Medulla oblongata (tissue), 1 donor: ENCODE measurements around the gene NUBP2.

Source experiments
- DNase-seq: peaks from one replicate; pipeline ENCODE4 v3.0.0-alpha.2; 2015; ENCODE audit errors: extremely low spot score

NUBP2 gene

DNA sequence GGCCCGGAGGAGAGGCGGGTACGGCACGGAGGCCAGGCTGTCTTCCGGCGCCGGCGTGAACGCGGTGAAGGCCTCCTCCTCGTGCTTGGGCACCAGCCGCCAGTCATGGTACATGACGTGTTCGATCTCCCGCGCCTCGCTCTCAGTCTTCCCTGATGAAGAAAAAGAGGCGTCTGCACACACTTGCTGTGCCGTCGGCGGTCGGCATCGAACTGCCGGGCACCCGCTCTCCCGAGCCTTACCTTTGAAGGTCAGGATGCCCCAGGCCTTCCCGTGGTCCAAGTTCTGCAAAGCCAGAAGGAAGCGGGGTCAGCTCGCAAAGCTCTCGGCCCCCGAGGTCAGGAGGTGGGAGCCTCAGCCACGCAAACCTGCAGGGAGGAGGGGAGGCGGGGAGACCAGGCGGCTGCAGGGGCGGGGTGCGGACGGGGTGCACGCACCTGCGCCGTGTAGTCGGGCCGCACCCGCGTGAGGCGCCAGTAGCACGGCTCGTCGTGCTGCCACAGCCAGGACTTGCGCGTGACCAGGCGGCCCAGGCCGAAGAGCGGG lies 10.3 kb upstream of the NUBP2 start, which contains the start of gene EME2:
EME2 (plus strand) TSS at position 449 of the 546 bp plus-strand sequence. CDS start 418 bp downstream, outside the sequence.
- no peak for DNase-seq

- DNase-seq: peak; percentile 76
These were observed 9.7 kb upstream of the NUBP2 start, which contains the start of gene MRPS34 for GRCh38 chr16:1772908-1773702. Gene MRPS34 (minus strand): TSS chr16:1773134. CDS start chr16:1773119, 15 bp downstream.

DNA sequence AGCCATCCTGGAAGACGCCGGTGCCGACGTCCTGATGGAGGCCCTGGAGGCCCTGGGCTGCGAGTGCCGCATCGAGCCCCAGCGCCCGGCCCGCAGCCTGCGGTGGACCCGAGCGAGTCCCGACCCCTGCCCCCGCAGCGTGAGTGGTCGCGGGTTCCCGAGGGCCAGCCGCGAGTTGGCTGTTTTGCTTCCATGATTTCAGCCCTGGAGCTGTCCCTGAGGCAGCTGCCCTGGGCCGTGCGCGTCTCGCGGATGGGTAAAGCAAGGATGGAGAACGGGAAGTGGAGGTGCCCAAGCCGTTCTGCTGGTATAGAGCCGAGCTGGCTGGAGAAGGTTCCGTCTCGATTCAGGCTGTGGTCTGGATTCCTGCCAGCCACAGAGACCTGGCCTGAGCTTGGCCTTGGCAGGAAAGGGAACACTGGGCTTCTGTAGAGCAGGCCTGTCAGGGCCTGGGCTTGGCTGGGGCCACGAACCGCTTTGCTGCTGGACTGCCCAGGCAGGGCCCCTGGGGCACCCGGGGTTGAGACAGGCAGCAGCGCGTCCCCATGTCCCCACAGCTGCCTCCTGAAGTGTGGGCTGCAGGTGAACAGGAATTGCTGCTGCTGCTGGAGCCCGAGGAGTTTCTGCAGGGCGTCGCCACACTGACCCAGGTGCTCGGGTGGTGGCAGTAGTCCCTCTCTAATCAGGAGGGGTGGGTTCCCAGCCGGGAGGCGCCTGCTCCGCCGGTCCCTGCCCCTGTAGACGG lies 8.9 kb upstream of the NUBP2 start:
- peak; percentile 12 for DNase-seq

DNA sequence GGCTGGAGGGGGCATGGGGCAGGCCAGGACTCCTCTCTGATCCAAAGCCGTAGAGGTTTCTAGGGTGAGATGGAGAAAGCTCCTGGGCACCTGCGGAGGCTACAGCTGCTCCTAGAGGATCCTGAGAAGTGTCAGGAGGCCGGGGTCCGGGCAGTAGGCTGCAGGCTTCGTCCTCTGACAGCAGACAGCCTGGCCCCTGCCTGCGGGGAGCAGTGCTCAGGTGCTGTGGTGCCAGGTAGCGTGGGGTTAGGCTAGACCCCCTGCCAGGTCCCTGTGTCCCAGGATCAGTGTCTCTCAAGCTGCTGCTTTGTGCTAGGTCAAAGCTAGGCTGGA lies 8.3 kb upstream of the NUBP2 start:
- no peak for DNase-seq

- DNase-seq: no peak
These were observed 7.5 kb upstream of the NUBP2 start for GRCh38 chr16:1775006-1775845.

DNA sequence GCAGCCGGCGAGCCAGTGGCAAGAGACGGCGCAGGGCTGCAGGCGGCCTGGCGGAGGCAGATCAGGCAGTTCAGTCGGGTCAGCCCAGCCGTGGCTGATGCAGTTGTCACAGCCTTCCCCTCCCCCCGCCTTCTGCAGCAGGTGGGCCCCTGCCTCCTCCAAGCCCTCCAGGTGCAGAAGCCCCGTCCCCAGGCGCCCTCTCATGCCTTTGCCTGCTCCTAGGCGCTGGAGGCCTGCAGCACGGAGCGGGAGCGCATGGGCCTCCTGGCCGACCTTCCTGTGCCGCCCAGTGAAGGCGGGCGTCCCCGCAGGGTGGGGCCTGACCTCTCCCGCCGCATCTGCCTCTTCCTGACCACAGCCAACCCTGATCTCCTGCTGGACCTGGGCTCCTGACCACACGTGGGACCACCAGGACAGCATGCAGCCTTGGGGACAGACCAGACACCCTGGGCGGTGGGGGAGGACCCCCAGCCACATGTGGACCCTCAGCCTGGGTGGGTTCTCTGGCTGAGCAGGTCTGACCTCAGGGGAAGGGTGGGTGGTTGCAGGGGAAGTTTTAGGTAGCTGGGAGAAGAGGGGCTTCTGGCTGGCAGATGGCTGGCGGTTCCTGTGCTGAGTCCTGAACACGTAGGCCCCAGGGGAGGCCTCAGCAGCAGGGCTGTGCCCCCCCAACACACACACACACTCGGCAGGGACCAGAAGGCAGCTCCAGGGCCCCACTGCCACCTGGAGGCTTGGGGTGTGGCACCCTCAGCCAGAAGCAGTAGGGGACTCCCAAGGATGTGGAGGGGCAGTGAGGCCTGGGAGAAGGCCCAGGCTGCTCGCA lies 6.7 kb upstream of the NUBP2 start:
- no peak for DNase-seq

DNA sequence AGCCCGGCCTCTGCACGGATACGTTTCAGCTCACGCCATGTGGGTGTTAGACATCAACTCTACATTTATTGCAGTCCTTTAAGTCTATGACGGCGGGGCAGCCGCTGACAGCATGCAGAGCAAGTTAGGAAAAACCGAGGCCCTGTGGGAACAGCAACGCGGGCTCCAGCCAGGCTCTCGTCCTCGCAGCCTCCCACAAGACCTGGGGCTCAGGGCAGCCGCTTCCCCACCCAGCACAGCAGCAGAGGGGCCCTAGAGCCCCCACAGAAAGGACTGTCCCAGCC lies 6.1 kb upstream of the NUBP2 start:
- DNase-seq: no peak

DNA sequence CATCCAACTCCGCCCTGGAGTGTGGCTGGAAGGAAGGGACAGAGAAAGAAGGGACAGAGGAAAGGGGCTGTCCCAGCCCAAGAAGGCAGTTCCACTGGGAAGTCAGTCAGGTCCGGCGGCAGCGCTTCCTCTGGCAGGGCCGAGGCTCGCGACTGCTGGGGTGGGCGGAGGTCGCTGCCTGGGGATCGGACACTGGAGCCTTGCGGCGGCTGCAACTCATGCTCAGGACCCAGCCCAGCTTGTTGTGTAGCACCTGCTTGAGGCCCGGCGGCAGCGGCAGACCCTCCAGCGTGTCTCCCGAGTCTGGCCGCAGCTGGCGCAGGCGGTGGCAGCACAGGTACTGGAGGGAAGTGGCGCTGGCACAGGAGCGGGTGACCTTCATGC lies 5.8 kb upstream of the NUBP2 start:
- DNase-seq: no peak

DNA sequence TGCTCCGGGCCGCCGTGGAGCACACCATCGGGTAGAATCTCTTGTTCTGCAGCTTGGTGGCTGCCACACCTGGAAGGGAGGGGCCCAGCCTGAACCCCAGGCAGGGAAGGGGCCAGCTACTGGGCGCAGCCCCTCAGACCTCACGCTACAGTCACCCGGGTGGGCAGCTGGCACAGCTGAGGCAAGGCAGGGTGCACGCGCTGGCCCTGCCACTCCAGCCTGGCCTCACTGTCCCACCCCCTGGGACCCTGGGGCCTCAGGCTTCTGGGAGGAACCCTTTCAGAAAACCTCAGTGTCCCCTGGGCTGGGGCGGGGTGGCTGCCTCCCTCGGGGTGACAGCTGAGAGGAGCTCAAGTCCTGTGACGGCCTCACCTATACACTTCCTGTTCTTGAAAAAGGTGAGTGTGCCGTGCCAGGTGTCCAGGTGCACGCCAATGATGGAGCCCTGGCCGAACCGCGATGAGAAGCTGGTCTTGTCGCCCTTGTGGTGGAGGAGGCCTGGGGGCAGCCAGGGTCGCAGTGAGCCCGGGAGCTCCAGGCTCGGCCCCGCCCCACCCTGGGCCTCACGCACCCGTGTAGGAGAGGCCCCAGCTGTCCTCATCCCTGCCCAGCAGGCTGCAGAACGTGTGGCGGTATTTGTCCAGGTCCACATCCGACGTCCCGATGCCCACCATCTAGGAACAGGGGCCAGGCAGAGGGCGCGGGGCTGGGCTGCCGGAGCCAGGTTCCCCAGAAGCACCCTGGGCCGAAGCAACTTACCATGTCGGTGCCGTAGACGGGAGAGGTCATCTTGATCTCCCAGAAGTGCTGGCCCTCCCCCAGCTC lies 5.2 kb upstream of the NUBP2 start:
- DNase-seq: no peak

DNA sequence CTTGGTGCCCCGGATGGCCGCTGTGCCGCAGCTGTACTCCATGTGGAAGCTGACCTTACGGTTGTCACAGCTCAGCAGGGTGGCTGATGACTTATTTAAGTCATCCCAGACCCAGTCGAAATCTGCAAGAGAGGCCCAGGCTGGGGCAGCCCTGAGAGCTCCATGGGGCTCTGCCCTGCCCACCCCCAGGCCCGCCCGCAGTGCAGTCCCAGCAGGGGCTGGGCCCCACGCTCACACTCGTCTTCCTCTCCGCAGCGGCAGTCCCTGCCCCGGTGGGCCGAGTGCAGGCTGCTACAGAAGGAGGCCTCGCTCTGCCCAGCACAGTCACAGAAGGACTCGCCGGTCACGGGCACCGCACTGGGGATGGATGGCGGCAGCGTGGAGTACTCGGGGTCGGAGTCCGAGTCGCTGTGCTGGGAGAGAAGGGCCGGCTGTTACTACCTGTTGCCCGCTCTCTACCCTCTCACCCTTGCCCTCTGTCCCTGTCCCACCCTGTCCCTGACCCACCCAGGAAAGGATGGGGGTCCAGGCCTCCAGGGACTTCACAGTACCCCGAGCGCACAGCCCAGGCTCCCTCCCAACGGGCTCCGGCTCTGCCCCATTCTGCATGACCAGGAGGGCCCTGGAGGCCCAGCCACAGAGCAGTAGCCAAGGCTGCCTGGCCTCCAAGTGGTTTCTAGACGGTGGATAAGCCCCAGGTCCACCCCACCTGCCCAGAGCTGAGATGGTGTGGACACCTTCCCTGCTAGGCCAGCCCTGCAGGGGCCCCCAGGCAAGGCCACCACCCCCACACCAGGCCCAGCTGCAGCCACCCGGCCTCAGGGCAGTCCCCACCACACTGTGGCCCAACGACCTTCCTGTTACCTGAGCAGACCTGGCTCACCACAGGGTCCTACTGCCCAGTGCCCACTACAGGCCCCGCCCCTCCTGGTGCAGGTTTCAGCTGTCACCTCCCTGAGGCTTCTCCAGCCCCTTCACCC lies 4.3 kb upstream of the NUBP2 start:
- no peak for DNase-seq

- DNase-seq: no peak
These were observed 3.5 kb upstream of the NUBP2 start for GRCh38 chr16:1779234-1779701.

- DNase-seq: no peak
These were observed 2.8 kb upstream of the NUBP2 start for GRCh38 chr16:1779741-1780676.

DNA sequence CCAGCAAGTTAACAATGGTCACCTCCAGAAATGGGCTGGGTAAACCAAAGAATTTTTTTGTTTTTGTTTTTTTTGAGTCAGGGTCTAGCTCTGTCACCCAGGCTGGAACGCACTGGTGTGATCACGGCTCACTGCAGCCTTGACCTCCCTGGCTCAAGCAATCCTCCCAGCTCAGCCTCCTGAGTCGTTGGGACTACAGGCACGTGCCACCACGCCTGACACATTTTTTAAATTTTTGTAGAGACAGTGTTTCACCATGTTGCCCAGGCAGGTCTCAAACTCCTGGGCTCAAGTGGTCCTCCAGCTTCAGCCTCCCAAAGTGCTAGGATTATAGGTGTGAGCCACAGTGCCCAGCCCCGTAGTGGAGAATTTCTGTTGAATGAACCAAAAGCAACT lies 2.1 kb upstream of the NUBP2 start:
- DNase-seq: no peak

DNA sequence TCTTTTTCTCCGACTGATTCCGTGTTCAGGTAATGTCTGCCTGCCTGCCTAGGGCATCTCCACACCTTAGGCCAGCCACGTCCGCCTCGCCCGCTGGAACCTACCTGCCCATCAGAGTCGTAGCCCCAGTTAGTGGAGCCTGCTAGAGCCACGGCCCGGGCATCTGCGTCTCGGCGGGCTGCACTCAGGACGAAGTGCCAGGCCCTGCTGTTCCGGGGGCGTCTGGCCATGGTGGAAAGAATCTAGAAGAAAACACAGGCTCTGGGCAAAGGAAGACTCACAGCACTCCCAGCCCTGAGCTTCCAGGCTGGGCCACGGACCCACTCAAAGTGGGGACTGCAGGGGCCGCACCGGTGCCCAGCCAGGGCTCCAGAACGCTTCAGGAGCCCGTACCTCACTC lies 1.5 kb upstream of the NUBP2 start:
- DNase-seq: no peak

DNA sequence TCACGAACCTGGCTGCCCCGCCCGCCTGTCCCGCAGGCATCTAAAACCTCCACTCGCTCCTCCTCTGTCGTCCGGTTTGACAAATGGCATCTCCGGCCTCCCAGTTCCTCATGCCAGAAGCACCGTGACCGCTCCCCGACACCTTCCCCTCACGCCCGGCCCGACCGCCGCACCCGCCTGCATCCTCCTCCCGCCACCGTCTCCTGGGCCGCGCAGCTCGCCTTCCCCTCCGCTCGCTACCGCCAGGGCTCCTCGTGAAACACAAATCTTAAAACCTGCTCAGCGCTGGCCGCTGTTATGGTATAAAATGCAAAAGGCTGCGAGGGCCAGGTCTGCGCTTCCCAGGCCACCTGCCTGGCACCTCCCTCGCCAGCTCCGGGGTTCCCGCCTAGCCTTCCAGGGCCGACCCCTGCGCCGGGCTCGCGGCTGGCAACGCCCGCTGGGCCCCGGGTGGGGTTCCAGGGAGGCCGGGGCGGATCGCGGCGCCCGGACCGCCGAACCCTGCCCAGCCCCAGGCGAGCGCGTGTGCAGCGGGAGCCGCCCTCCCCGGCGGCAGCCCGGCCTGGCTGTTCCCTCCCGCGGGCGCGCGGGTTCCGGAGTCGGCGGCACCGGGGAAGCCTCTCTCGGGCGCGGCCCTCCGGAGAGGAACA lies 877 bp upstream of the NUBP2 start:
- no peak for DNase-seq

- no peak for DNase-seq
These were observed 2.5 kb downstream of the NUBP2 start for GRCh38 chr16:1784977-1785845.

DNA sequence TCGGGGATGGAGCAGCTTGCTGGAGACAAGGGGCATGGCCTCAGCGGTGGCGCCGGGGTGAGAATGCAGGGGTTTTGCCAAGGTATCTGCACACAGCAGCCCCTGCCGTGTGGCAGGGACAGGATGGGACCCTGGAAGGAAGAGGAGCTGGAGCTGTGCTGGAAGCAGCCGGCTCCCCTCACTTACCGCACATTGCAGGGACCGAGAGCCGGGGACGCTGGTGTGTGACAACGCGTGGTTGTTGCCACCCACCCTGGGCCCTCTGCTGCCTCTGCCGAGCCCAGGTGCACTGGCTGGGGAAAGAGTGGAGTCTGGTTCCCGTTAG lies 3.0 kb downstream of the NUBP2 start:
- DNase-seq: no peak
